CD14-positive monocyte (primary cell): ENCODE results near the gene RPS6KL1. TPM values are rescaled to one million over a fixed set of nuclear protein-coding genes. Genes with fewer than 3 reads are reported as not detected.

Experiments
- DNase-seq, 3 donors: peaks; one replicate each; pipeline ENCODE4 v3.0.0-alpha.2; 2011 to 2022
- H2AFZ ChIP-seq: 2 replicates; pipeline ENCODE4 v1.6.0; 2012; ENCODE audit warnings: mild to moderate bottlenecking, low read depth, low read length, inconsistent platforms; ENCODE audit not compliant: insufficient read depth, poor library complexity, severe bottlenecking
- H3K27ac ChIP-seq, 2 donors: 1 replicate in 1 of 2; 2 replicates in 1 of 2; pipeline ENCODE4 v1.5.1; 2012 to 2013; ENCODE audit warnings: low read length in 2 of 2, control low read depth in 1 of 2, inconsistent platforms in 1 of 2, low read depth in 1 of 2, mild to moderate bottlenecking in 1 of 2
- H3K27me3 ChIP-seq, 2 donors: one replicate each; pipeline versions ENCODE4 v1.6.0 to v1.6.1; 2011 to 2013; ENCODE audit warnings: low read length in 2 of 2; ENCODE audit not compliant: control insufficient read depth in 2 of 2, insufficient read depth in 2 of 2
- H3K36me3 ChIP-seq, 2 donors: replicated peaks in 1 of 2; 1 replicate in 1 of 2; 2 replicates in 1 of 2; pipeline versions ENCODE4 v1.5.1 to v1.6.1; 2012 to 2013; ENCODE audit warnings: low read length in 2 of 2, control low read depth in 1 of 2, inconsistent platforms in 1 of 2, mild to moderate bottlenecking in 1 of 2; ENCODE audit not compliant: insufficient read depth in 2 of 2, control insufficient read depth in 1 of 2
- H3K4me1 ChIP-seq, 2 donors: 1 replicate in 1 of 2; 2 replicates in 1 of 2; pipeline versions ENCODE4 v1.5.1 to v1.6.1; 2012 to 2013; ENCODE audit warnings: low read length in 2 of 2, control low read depth in 1 of 2, inconsistent platforms in 1 of 2, mild to moderate bottlenecking in 1 of 2, moderate library complexity in 1 of 2; ENCODE audit not compliant: insufficient read depth in 2 of 2, control insufficient read depth in 1 of 2
- H3K4me2 ChIP-seq: replicated peaks from 2 replicates; pipeline ENCODE3; 2012; ENCODE audit warnings: low read length, moderate library complexity, mild to moderate bottlenecking; ENCODE audit not compliant: poor library complexity, severe bottlenecking; ENCODE audit errors: extremely low read depth
- H3K4me3 ChIP-seq, 3 experiments: fragments of 200-600 bp in 1 of 3; sonication (generic) in 1 of 3; replicated peaks in 1 of 3; 1 replicate in 2 of 3; 2 replicates in 1 of 3; pipeline ENCODE4 v1.5.1; 2011 to 2013; ENCODE audit warnings: low read length in 3 of 3, mild to moderate bottlenecking in 3 of 3, control low read depth in 2 of 3, low read depth in 2 of 3, inconsistent platforms in 1 of 3, moderate library complexity in 1 of 3
- H3K79me2 ChIP-seq: 2 replicates; pipeline ENCODE4 v1.6.0; 2012; ENCODE audit warnings: mild to moderate bottlenecking, control low read depth, inconsistent platforms, low read length, moderate library complexity; ENCODE audit not compliant: insufficient read depth
- H3K9ac ChIP-seq: 2 replicates; pipeline ENCODE4 v1.6.0; 2017; ENCODE audit warnings: low read length, mild to moderate bottlenecking; ENCODE audit not compliant: insufficient read depth, poor library complexity, severe bottlenecking
- H3K9me3 ChIP-seq, 2 donors: replicated peaks in 1 of 2; 1 replicate in 1 of 2; 2 replicates in 1 of 2; pipeline versions ENCODE4 v1.5.1 to v1.6.1; 2012 to 2013; ENCODE audit warnings: low read length in 2 of 2, control low read depth in 1 of 2; ENCODE audit not compliant: control insufficient read depth in 1 of 2, insufficient read depth in 1 of 2
- H4K20me1 ChIP-seq: 2 replicates; pipeline ENCODE4 v1.6.0; 2012; ENCODE audit warnings: mild to moderate bottlenecking, low read length, control low read depth, moderate library complexity; ENCODE audit not compliant: insufficient read depth
- H3K27ac Mint-ChIP-seq, 7 donors: one replicate each; pipeline ENCODE4 v1.8.0; 2020; ENCODE audit warnings: mild to moderate bottlenecking in 7 of 7, mixed read lengths in 7 of 7, moderate library complexity in 6 of 7, inconsistent platforms in 2 of 7
- H3K27me3 Mint-ChIP-seq, 3 donors: one replicate each; pipeline ENCODE4 v1.8.0; 2021 to 2022; ENCODE audit warnings: low read depth in 3 of 3, mild to moderate bottlenecking in 3 of 3, mixed read lengths in 3 of 3, moderate library complexity in 3 of 3, inconsistent platforms in 1 of 3
- H3K36me3 Mint-ChIP-seq, 2 donors: one replicate each; pipeline ENCODE4 v1.8.0; 2020; ENCODE audit warnings: mixed read lengths in 2 of 2, inconsistent platforms in 1 of 2, mild to moderate bottlenecking in 1 of 2
- H3K4me1 Mint-ChIP-seq: one replicate; pipeline ENCODE4 v1.8.0; 2020; ENCODE audit warnings: mild to moderate bottlenecking, mixed read lengths
- H3K4me3 Mint-ChIP-seq, 2 donors: one replicate each; pipeline ENCODE4 v1.8.0; 2020; ENCODE audit warnings: mild to moderate bottlenecking in 2 of 2, mixed read lengths in 2 of 2, moderate library complexity in 1 of 2
- H3K9me3 Mint-ChIP-seq, 7 donors: one replicate each; pipeline ENCODE4 v1.8.0; 2020 to 2022; ENCODE audit warnings: mixed read lengths in 7 of 7, mild to moderate bottlenecking in 6 of 7, moderate library complexity in 6 of 7, inconsistent platforms in 2 of 7
- CTCF ChIP-seq: fragments of 200-600 bp; IDR thresholded peaks from one replicate; pipeline ENCODE4 v1.8.0; 2022; ENCODE audit warnings: antibody characterized with exemption, mild to moderate bottlenecking
- WGBS: methylation state at CpG from one replicate; pipeline ENCODE4 v1.1.5; 2013; ENCODE audit warnings: missing lambda C conversion rate; ENCODE audit not compliant: insufficient coverage; 5-methylcytosine and 5-hydroxymethylcytosine counted together
- intact Hi-C, 2 donors: fragments of 100-400 bp; cut with micrococcal nuclease; formaldehyde crosslinking; loops; one replicate each; pipeline versions ENCODE4 v1.15.0 to v1.15.1; 2023
- polyA plus RNA-seq, 3 donors: library from polyadenylated mRNA; depleted of rRNA in 1 of 3; unstranded in 2 of 3; stranded (reverse) in 1 of 3; fragments of 300-500 nt in 2 of 3; fragments of >200 nt in 1 of 3; fragmentation: Illumina TruSeq in 2 of 3; gene quantifications; 1 replicate in 2 of 3; 2 replicates in 1 of 3; pipeline ENCODE4 v1.2.3, GENCODE V29; 2012 to 2021

RPS6KL1 gene
- polyA plus RNA-seq, 3 donors, result 0.13 TPM; not detected in 2

- no peak overlapping the region for H3K4me3 ChIP-seq
- H3K4me3 Mint-ChIP-seq, result no peak overlapping the region
- no peaks in the 10 kb centered on the region for H3K4me1 ChIP-seq
- no peaks in the 10 kb centered on the region for H3K9me3 Mint-ChIP-seq
- H3K9ac ChIP-seq, result no peak overlapping the region
- no peaks in the 10 kb centered on the region for H3K9me3 ChIP-seq
- intact Hi-C loops, result loop anchor here (2.0 to 5.0 kb wide), 2 partner anchors 45 to 298 kb away; no protein-coding TSS in a partner anchor
- H3K79me2 ChIP-seq, result no peaks in the 10 kb centered on the region
- no peak overlapping the region for H3K4me2 ChIP-seq
- H2AFZ ChIP-seq, result no peak overlapping the region
- peaks cover 0 to 6% (median 1%) of the 10 kb centered on the region in 3 donors for H3K27me3 Mint-ChIP-seq
- peak; percentile 49 to 67 (median 56) for DNase-seq
- H3K27me3 ChIP-seq, result no peaks in the 10 kb centered on the region
- no peaks in the 10 kb centered on the region for H3K4me1 Mint-ChIP-seq
- 39% methylated on average over 14 of the region's 14 CpGs for WGBS
- peak; percentile 92 for TF ChIP-seq CTCF
- H3K36me3 Mint-ChIP-seq, result peaks cover 42 to 48% of the 10 kb centered on the region in 2 donors
- peaks cover 38 to 50% of the 10 kb centered on the region in 2 donors for H3K36me3 ChIP-seq
- H3K27ac Mint-ChIP-seq, result peak overlapping the region in 2 of 7 donors; percentile 43 to 83
- H3K27ac ChIP-seq, result peak overlapping the region in 1 of 2 donors; percentile 15
- peaks cover 7% of the 10 kb centered on the region for H4K20me1 ChIP-seq
These were observed 17.4 kb downstream of the RPS6KL1 start for GRCh38 chr14:74905595-74906142.

GRCh38 chr14:74904635-74905503 is 18.2 kb downstream of the RPS6KL1 start:
- 81% methylated on average over 4 of the region's 6 CpGs for WGBS
- H3K27me3 ChIP-seq, result no peaks in the 10 kb centered on the region
- intact Hi-C loops, result loop anchor here (2.0 to 5.0 kb wide), 2 partner anchors 44 to 298 kb away; no protein-coding TSS in a partner anchor
- H3K9me3 ChIP-seq, result no peaks in the 10 kb centered on the region
- Mint-ChIP-seq H3K4me3 (no peak overlapping the region), H3K27me3 (peaks cover 0 to 4% (median 1%) of the 10 kb centered on the region in 3 donors), H3K9me3 (no peaks in the 10 kb centered on the region), H3K27ac (peak overlapping the region in 5 of 7 donors; percentile 31 to 83 (median 56)), H3K36me3 (peaks cover 50 to 56% of the 10 kb centered on the region in 2 donors), H3K4me1 (no peaks in the 10 kb centered on the region)
- H3K36me3 ChIP-seq, result peaks cover 46 to 58% of the 10 kb centered on the region in 2 donors
- H3K4me2 ChIP-seq, result no peak overlapping the region
- no peaks in the 10 kb centered on the region for H3K79me2 ChIP-seq
- no peak for DNase-seq
- H3K9ac ChIP-seq, result no peak overlapping the region
- H3K27ac ChIP-seq, result peak overlapping the region in 1 of 2 donors; percentile 15
- no peak overlapping the region for H3K4me3 ChIP-seq
- no peak overlapping the region for H2AFZ ChIP-seq
- no peaks in the 10 kb centered on the region for H3K4me1 ChIP-seq
- no peak for TF ChIP-seq CTCF
- H4K20me1 ChIP-seq, result peaks cover 7% of the 10 kb centered on the region
